HL-60 (cell line): ENCODE data around the gene FRS3.

Experiments
- GABPA ChIP-seq: IDR thresholded peaks from 2 replicates; pipeline ENCODE4 v1.6.1; 2012; ENCODE audit warnings: low read depth
- POLR2AphosphoS5 ChIP-seq: IDR thresholded peaks from 2 replicates; pipeline ENCODE4 v1.6.1; 2012; ENCODE audit warnings: low read depth
- SPI1 ChIP-seq: IDR thresholded peaks from 2 replicates; pipeline ENCODE4 v1.6.1; 2012; ENCODE audit warnings: low read depth, mild to moderate bottlenecking, borderline replicate concordance
- TF ChIP-seq, protein P1 (sequence below): IDR thresholded peaks from one replicate; pipeline ENCODE4 v1.5.1; 2011; ENCODE audit warnings: low read length, control low read depth, inconsistent platforms; ENCODE audit not compliant: insufficient read depth
- TF ChIP-seq, protein P2 (sequence below): IDR thresholded peaks from 2 replicates; pipeline ENCODE4 v1.6.1; 2012; ENCODE audit warnings: low read depth; ENCODE audit not compliant: insufficient replicate concordance

DNA sequence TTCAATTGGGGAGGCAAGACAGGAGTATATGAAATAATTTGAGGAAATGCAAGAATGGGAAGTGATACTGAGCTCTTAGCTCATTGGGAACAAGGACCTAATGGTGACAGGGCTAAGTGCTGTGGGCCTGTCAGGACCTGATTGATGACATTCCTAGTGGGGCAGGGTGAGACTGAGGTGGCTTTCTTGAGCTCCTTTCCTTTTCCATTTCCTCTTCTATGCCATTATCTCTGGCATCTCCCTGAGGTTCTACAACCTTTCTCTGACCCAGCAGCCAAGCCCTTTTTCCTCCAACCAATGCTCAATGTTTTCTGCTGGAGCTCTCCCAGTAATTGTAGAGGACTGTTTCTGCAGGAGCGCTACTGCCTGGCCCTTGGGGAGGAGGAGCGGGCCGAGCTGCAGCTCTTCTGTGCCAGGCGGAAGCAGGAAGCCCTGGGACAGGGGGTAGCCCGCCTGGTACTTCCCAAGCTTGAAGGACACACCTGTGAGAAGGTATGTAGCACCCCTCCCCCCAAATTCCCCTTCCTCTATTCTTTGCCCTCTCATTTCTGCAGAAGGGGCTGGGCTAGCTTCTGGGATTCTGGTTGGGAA lies 5.0 kb upstream of the FRS3 start:
- TF ChIP-seq POLR2AphosphoS5, result no peak
- TF ChIP-seq, protein P1, sequence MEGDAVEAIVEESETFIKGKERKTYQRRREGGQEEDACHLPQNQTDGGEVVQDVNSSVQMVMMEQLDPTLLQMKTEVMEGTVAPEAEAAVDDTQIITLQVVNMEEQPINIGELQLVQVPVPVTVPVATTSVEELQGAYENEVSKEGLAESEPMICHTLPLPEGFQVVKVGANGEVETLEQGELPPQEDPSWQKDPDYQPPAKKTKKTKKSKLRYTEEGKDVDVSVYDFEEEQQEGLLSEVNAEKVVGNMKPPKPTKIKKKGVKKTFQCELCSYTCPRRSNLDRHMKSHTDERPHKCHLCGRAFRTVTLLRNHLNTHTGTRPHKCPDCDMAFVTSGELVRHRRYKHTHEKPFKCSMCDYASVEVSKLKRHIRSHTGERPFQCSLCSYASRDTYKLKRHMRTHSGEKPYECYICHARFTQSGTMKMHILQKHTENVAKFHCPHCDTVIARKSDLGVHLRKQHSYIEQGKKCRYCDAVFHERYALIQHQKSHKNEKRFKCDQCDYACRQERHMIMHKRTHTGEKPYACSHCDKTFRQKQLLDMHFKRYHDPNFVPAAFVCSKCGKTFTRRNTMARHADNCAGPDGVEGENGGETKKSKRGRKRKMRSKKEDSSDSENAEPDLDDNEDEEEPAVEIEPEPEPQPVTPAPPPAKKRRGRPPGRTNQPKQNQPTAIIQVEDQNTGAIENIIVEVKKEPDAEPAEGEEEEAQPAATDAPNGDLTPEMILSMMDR, result no peak
- TF ChIP-seq GABPA, result no peak
- TF ChIP-seq SPI1, result peak; percentile 72; the same call in 1 of the 2 replicates
- TF ChIP-seq, protein P2, sequence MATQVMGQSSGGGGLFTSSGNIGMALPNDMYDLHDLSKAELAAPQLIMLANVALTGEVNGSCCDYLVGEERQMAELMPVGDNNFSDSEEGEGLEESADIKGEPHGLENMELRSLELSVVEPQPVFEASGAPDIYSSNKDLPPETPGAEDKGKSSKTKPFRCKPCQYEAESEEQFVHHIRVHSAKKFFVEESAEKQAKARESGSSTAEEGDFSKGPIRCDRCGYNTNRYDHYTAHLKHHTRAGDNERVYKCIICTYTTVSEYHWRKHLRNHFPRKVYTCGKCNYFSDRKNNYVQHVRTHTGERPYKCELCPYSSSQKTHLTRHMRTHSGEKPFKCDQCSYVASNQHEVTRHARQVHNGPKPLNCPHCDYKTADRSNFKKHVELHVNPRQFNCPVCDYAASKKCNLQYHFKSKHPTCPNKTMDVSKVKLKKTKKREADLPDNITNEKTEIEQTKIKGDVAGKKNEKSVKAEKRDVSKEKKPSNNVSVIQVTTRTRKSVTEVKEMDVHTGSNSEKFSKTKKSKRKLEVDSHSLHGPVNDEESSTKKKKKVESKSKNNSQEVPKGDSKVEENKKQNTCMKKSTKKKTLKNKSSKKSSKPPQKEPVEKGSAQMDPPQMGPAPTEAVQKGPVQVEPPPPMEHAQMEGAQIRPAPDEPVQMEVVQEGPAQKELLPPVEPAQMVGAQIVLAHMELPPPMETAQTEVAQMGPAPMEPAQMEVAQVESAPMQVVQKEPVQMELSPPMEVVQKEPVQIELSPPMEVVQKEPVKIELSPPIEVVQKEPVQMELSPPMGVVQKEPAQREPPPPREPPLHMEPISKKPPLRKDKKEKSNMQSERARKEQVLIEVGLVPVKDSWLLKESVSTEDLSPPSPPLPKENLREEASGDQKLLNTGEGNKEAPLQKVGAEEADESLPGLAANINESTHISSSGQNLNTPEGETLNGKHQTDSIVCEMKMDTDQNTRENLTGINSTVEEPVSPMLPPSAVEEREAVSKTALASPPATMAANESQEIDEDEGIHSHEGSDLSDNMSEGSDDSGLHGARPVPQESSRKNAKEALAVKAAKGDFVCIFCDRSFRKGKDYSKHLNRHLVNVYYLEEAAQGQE, result no peak
